ENCODE data around the gene RDM1. TPM values are rescaled to one million over a fixed set of nuclear protein-coding genes. Genes with fewer than 3 reads are reported as not detected.

The RDM1 gene
- polyA plus RNA-seq, 1 of the 3 experiments (the other 2 are of a cell fraction), result 1.8 TPM

DNA sequence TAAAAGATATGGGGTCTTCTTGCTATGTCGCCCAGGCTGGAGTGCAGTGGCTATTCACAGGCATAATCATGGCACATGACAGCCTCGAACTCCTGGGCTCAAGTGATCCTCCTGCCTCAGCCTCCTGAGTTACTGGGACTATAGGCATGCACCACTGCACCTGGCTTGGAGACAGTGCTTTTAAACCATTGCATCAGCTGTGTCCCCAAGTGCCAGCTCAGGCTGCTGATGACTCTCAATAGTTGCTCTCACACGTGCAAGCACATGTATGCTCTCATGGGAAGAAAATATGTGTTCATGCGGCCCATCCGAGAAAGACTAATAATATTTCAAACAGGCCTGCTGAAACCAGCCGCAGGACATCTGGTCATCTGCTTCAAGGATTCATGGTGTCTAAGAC is 42.0 kb upstream of the RDM1 start (continued):
- TF ChIP-seq, protein P1, sequence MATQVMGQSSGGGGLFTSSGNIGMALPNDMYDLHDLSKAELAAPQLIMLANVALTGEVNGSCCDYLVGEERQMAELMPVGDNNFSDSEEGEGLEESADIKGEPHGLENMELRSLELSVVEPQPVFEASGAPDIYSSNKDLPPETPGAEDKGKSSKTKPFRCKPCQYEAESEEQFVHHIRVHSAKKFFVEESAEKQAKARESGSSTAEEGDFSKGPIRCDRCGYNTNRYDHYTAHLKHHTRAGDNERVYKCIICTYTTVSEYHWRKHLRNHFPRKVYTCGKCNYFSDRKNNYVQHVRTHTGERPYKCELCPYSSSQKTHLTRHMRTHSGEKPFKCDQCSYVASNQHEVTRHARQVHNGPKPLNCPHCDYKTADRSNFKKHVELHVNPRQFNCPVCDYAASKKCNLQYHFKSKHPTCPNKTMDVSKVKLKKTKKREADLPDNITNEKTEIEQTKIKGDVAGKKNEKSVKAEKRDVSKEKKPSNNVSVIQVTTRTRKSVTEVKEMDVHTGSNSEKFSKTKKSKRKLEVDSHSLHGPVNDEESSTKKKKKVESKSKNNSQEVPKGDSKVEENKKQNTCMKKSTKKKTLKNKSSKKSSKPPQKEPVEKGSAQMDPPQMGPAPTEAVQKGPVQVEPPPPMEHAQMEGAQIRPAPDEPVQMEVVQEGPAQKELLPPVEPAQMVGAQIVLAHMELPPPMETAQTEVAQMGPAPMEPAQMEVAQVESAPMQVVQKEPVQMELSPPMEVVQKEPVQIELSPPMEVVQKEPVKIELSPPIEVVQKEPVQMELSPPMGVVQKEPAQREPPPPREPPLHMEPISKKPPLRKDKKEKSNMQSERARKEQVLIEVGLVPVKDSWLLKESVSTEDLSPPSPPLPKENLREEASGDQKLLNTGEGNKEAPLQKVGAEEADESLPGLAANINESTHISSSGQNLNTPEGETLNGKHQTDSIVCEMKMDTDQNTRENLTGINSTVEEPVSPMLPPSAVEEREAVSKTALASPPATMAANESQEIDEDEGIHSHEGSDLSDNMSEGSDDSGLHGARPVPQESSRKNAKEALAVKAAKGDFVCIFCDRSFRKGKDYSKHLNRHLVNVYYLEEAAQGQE (IDR thresholded peaks at IDR 0.05; ENCODE audit: low read depth, low read length), result no peak
- TF ChIP-seq, protein P2, sequence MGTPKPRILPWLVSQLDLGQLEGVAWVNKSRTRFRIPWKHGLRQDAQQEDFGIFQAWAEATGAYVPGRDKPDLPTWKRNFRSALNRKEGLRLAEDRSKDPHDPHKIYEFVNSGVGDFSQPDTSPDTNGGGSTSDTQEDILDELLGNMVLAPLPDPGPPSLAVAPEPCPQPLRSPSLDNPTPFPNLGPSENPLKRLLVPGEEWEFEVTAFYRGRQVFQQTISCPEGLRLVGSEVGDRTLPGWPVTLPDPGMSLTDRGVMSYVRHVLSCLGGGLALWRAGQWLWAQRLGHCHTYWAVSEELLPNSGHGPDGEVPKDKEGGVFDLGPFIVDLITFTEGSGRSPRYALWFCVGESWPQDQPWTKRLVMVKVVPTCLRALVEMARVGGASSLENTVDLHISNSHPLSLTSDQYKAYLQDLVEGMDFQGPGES (IDR thresholded peaks at IDR 0.05; ENCODE audit: low read depth, low read length), result no peak
- TF ChIP-seq, protein P3, sequence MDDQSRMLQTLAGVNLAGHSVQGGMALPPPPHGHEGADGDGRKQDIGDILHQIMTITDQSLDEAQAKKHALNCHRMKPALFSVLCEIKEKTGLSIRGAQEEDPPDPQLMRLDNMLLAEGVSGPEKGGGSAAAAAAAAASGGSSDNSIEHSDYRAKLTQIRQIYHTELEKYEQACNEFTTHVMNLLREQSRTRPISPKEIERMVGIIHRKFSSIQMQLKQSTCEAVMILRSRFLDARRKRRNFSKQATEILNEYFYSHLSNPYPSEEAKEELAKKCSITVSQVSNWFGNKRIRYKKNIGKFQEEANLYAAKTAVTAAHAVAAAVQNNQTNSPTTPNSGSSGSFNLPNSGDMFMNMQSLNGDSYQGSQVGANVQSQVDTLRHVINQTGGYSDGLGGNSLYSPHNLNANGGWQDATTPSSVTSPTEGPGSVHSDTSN (IDR thresholded peaks at IDR 0.05), result no peak
- TF ChIP-seq NRF1 (IDR thresholded peaks at IDR 0.05; ENCODE audit: low read depth, low read length) (no peak), FOSL2 (IDR thresholded peaks at IDR 0.05; ENCODE audit: borderline replicate concordance, low read depth) (no peak), TCF12 (IDR thresholded peaks at IDR 0.05) (no peak)
- TF ChIP-seq, protein P4, sequence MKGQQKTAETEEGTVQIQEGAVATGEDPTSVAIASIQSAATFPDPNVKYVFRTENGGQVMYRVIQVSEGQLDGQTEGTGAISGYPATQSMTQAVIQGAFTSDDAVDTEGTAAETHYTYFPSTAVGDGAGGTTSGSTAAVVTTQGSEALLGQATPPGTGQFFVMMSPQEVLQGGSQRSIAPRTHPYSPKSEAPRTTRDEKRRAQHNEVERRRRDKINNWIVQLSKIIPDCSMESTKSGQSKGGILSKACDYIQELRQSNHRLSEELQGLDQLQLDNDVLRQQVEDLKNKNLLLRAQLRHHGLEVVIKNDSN (IDR thresholded peaks at IDR 0.05; ENCODE audit: borderline replicate concordance, low read depth), result no peak

DNA sequence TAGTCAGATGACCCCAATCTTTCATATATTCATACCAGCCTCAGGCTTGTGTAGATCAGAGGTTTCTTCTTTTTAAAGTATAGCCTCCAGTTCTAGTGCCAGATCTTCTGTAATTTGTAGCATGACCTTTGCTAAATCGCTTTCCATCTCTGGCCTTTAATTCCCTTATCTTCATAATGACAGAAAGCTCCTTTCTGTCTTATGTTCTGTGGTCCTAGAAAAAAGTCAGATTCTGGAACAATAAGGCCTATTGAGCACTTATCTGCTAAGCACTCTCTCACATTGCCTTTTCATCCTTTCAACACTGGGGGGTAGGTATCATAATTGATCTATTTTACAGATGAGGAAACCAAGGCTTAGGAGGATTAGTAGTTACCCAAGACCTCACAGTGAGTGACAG is 41.5 kb upstream of the RDM1 start:
- H3K27me3 ChIP-seq (ENCODE audit: insufficient read depth), result peaks cover 30% of the 10 kb centered on the region; the same call in 1 of the 2 replicates
- ChIA-PET POLR2A (interaction anchor here (0.8 kb wide), 1 partner anchor 13 kb away, joined by 3 read pairs; no protein-coding TSS in a partner anchor), CTCF (interaction anchor here (1.0 to 5.7 kb wide), 6 partner anchors 10 to 511 kb away, joined by 3 to 48 read pairs (median 6); no protein-coding TSS in a partner anchor)
- H3K27ac ChIP-seq (ENCODE audit: low read depth in 2 of 2, low read length in 1 of 2), result no peak overlapping the region
- no peak overlapping the region for H2AFZ ChIP-seq (ENCODE audit: low read depth)
- no peaks in the 10 kb centered on the region for H3K4me1 ChIP-seq (ENCODE audit: control insufficient read depth in 1 of 2, insufficient read depth in 2 of 2, low read depth in 1 of 2, low read length in 1 of 2)
- WGBS (ENCODE audit: low lambda C conversion rate), result 3% methylated on average over 1 of the region's 1 CpG
- H3F3A ChIP-seq (replicated peaks; ENCODE audit: insufficient read depth), result no peaks in the 10 kb centered on the region
- no peak overlapping the region for H3K4me3 ChIP-seq (ENCODE audit: low read depth in 2 of 2, low read length in 1 of 2)
- no peaks in the 10 kb centered on the region for H4K20me1 ChIP-seq (ENCODE audit: insufficient read depth)
- TF ChIP-seq NFIC (IDR thresholded peaks at IDR 0.05; ENCODE audit: borderline replicate concordance), result no peak
- no peak for TF ChIP-seq FOXJ3 (CRISPR knock-in tag; IDR thresholded peaks at IDR 0.05)
- no peak for TF ChIP-seq RXRA (IDR thresholded peaks at IDR 0.05; ENCODE audit: borderline replicate concordance, low read depth)
- TF ChIP-seq, protein P3 (IDR thresholded peaks at IDR 0.05), result no peak
- TF ChIP-seq EZH2phosphoT487 (IDR thresholded peaks at IDR 0.05; ENCODE audit: borderline replicate concordance, low read depth), result no peak
- TF ChIP-seq JUND (IDR thresholded peaks at IDR 0.05), result no peak
- TF ChIP-seq RFX5 (IDR thresholded peaks at IDR 0.05; ENCODE audit: low read length), result no peak
- TF ChIP-seq, protein P5, sequence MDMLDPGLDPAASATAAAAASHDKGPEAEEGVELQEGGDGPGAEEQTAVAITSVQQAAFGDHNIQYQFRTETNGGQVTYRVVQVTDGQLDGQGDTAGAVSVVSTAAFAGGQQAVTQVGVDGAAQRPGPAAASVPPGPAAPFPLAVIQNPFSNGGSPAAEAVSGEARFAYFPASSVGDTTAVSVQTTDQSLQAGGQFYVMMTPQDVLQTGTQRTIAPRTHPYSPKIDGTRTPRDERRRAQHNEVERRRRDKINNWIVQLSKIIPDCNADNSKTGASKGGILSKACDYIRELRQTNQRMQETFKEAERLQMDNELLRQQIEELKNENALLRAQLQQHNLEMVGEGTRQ (IDR thresholded peaks at IDR 0.05; ENCODE audit: borderline replicate concordance, low read depth, low read length), result no peak
- no peak for TF ChIP-seq MEF2A (IDR thresholded peaks at IDR 0.05; ENCODE audit: borderline replicate concordance, low read depth)
- no peak for TF ChIP-seq SMC3 (IDR thresholded peaks at IDR 0.05; ENCODE audit: low read depth, low read length)
- TF ChIP-seq, protein P1 (IDR thresholded peaks at IDR 0.05; ENCODE audit: low read depth, low read length), result no peak
- no peak for TF ChIP-seq EP300 (IDR thresholded peaks at IDR 0.05; ENCODE audit: borderline replicate concordance in 1 of 2, low read depth in 1 of 2, low read length in 1 of 2)
- no peak overlapping the region for H3K4me2 ChIP-seq
- H3K9me2 ChIP-seq, result no peaks in the 10 kb centered on the region
- no peaks in the 10 kb centered on the region for H3K79me2 ChIP-seq (ENCODE audit: insufficient read depth)
- H3K9me3 ChIP-seq, result no peaks in the 10 kb centered on the region
- no peak overlapping the region for H3K9ac ChIP-seq
- no peaks in the 10 kb centered on the region for H3K36me3 ChIP-seq (replicated peaks in 1 of 2; ENCODE audit: control insufficient read depth in 1 of 2, insufficient read depth in 2 of 2, low read length in 1 of 2)
- no peak for DNase-seq
